ENCODE results near the gene INTS1.
"Not testable (repeated sequence)": the region's sequence is repeated elsewhere in the genome, so short reads cannot be mapped to it uniquely, and the experiment has no call there.

Gene INTS1

GRCh38 chr7:1460821-1461645 lies 43.2 kb downstream of the INTS1 start:
- peak; percentile 80 for DNase-seq (ENCODE audit: low spot score)

GRCh38 chr7:1459920-1460820 lies 44.0 kb downstream of the INTS1 start:
- DNase-seq (ENCODE audit: low spot score), result no peak

GRCh38 chr7:1459512-1459892 lies 44.7 kb downstream of the INTS1 start:
- DNase-seq (ENCODE audit: low spot score), result peak; percentile 100

- peak; percentile 95 for DNase-seq (ENCODE audit: low spot score)
These were observed 45.3 kb downstream of the INTS1 start, which contains the start of gene MICALL2 for GRCh38 chr7:1458683-1459511. TSS of gene MICALL2 (minus strand) at chr7:1459470. CDS start at chr7:1459326, 144 bp downstream.

GRCh38 chr7:1457949-1458682 lies 46.1 kb downstream of the INTS1 start:
- peak; percentile 34 for DNase-seq (ENCODE audit: low spot score)

- no peak for DNase-seq (ENCODE audit: low spot score)
These were observed 46.9 kb downstream of the INTS1 start for GRCh38 chr7:1457059-1457948.

GRCh38 chr7:1455955-1456354 lies 48.2 kb downstream of the INTS1 start:
- DNase-seq (ENCODE audit: low spot score), result no peak

- no peak for DNase-seq (ENCODE audit: low spot score)
These were observed 48.8 kb downstream of the INTS1 start for GRCh38 chr7:1455241-1455939.

GRCh38 chr7:1454542-1454941 lies 49.6 kb downstream of the INTS1 start:
- no peak for DNase-seq (ENCODE audit: low spot score)

GRCh38 chr7:1452205-1452604 lies 52.0 kb downstream of the INTS1 start:
- no peak for DNase-seq (ENCODE audit: low spot score)

- no peak for DNase-seq (ENCODE audit: low spot score)
These were observed 53.2 kb downstream of the INTS1 start for GRCh38 chr7:1450987-1451386.

GRCh38 chr7:1450431-1450830 lies 53.8 kb downstream of the INTS1 start:
- DNase-seq (ENCODE audit: low spot score), result no peak

GRCh38 chr7:1449951-1450350 lies 54.2 kb downstream of the INTS1 start:
- DNase-seq (ENCODE audit: low spot score), result no peak

- no peak for DNase-seq (ENCODE audit: low spot score)
These were observed 54.7 kb downstream of the INTS1 start for GRCh38 chr7:1449501-1449900.

- no peak for DNase-seq (ENCODE audit: low spot score)
These were observed 55.2 kb downstream of the INTS1 start for GRCh38 chr7:1448958-1449357.

GRCh38 chr7:1447551-1448244 lies 56.5 kb downstream of the INTS1 start:
- peak; percentile 73 for DNase-seq (ENCODE audit: low spot score)

- no peak for DNase-seq (ENCODE audit: low spot score)
These were observed 57.1 kb downstream of the INTS1 start for GRCh38 chr7:1447112-1447511.

- DNase-seq (ENCODE audit: low spot score), result no peak
These were observed 57.6 kb downstream of the INTS1 start for GRCh38 chr7:1446620-1447032.

- DNase-seq (ENCODE audit: low spot score), result not testable (repeated sequence)
These were observed 58.2 kb downstream of the INTS1 start for GRCh38 chr7:1446026-1446425.
